Loucy (cell line): Measurements from ENCODE around the gene IL12RB1.

ENCODE experiments used
- H2AFZ ChIP-seq: fragments of 200-600 bp; sonication (generic); 2 replicates; pipeline ENCODE4 v1.6.0; 2016; ENCODE audit warnings: antibody characterized with exemption, mild to moderate bottlenecking, low read length, moderate library complexity
- H3F3A ChIP-seq: fragments of 200-600 bp; 2 replicates; pipeline ENCODE4 v1.6.0; 2016; ENCODE audit warnings: antibody characterized with exemption, low read depth, mild to moderate bottlenecking
- H3K27me3 ChIP-seq: fragments of 200-600 bp; sonication (generic); 2 replicates; pipeline ENCODE4 v1.6.1; 2014; ENCODE audit warnings: low read length, mild to moderate bottlenecking; ENCODE audit not compliant: insufficient read depth, poor library complexity, severe bottlenecking
- H3K36me3 ChIP-seq: fragments of 200-600 bp; sonication (generic); 2 replicates; pipeline ENCODE4 v1.6.1; 2016; ENCODE audit warnings: low read length; ENCODE audit not compliant: insufficient read depth
- H3K4me1 ChIP-seq: fragments of 200-600 bp; sonication (generic); 2 replicates; pipeline ENCODE4 v1.5.1; 2014; ENCODE audit warnings: low read length, mild to moderate bottlenecking; ENCODE audit not compliant: insufficient read depth, poor library complexity, severe bottlenecking
- H3K4me2 ChIP-seq: fragments of 200-600 bp; sonication (generic); 2 replicates; pipeline ENCODE4 v1.6.0; 2014; ENCODE audit warnings: antibody characterized with exemption, low read length, low read depth, mild to moderate bottlenecking; ENCODE audit not compliant: poor library complexity, severe bottlenecking
- H3K4me3 ChIP-seq: fragments of 200-600 bp; sonication (generic); 2 replicates; pipeline ENCODE4 v1.5.1; 2014; ENCODE audit warnings: low read length, mild to moderate bottlenecking, mixed read lengths; ENCODE audit not compliant: poor library complexity, severe bottlenecking
- H3K79me2 ChIP-seq: fragments of 200-600 bp; sonication (generic); 2 replicates; pipeline ENCODE4 v1.6.1; 2014; ENCODE audit warnings: low read length; ENCODE audit not compliant: insufficient read depth
- H3K9ac ChIP-seq: fragments of 200-600 bp; sonication (generic); 2 replicates; pipeline ENCODE4 v1.6.0; 2014; ENCODE audit warnings: mild to moderate bottlenecking, low read depth, low read length, moderate library complexity; ENCODE audit not compliant: poor library complexity, severe bottlenecking
- H3K9me2 ChIP-seq: fragments of 200-600 bp; sonication (generic); replicated peaks from 2 replicates; pipeline ENCODE4 v1.6.1; 2016; ENCODE audit warnings: low read depth, low read length, mixed read lengths
- H3K9me3 ChIP-seq: fragments of 200-600 bp; sonication (generic); 2 replicates; pipeline ENCODE4 v1.6.1; 2014; ENCODE audit warnings: mild to moderate bottlenecking, antibody characterized with exemption, low read length, low read depth; ENCODE audit not compliant: insufficient read depth
- H4K20me1 ChIP-seq: fragments of 200-600 bp; sonication (generic); 2 replicates; pipeline ENCODE4 v1.6.0; 2014; ENCODE audit warnings: antibody characterized with exemption, low read length, mild to moderate bottlenecking; ENCODE audit not compliant: insufficient read depth, poor library complexity, severe bottlenecking
- EZH2phosphoT487 ChIP-seq: fragments of 200-600 bp; IDR thresholded peaks from 2 replicates; pipeline ENCODE4 v1.6.1; 2018; ENCODE audit warnings: antibody characterized with exemption, mild to moderate bottlenecking, moderate library complexity, borderline replicate concordance
- TF ChIP-seq, protein P1 (sequence below): fragments of 200-600 bp; sonication (generic); conservative IDR thresholded peaks from 2 replicates; pipeline ENCODE4 v1.5.1; 2014; ENCODE audit warnings: mild to moderate bottlenecking, antibody characterized with exemption, low read length

The IL12RB1 gene

DNA sequence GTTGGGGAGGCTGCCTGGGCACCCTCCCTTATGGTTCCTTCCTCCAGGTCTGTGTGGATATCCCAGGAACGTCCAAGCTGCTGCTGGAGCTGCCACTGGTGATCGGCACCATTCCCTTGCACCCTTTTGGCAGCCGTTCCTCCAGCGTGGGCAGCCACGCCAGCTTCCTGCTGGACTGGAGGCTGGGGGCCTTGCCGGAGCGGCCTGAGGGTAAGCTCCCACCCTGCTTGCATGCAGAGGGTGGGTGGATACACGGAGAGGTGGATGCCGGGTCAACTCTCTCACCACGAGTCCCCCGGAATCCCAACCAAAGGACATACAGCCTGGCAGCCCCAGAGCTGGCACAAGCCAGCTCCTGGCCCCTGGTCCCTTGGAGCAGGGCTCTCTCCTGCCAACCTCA lies 76.6 kb downstream of the IL12RB1 start:
- Histone ChIP-seq H3F3A (no peaks in the 10 kb centered on the region), H3K27me3 (no peaks in the 10 kb centered on the region), H3K79me2 (no peaks in the 10 kb centered on the region; the same call in 1 of the 2 replicates), H3K9me3 (no peaks in the 10 kb centered on the region), H2AFZ (no peak overlapping the region), H3K4me3 (no peak overlapping the region), H3K36me3 (peaks cover 33% of the 10 kb centered on the region; the same call in 1 of the 2 replicates), H3K4me2 (no peak overlapping the region), H3K9me2 (no peaks in the 10 kb centered on the region), H4K20me1 (peaks cover 8% of the 10 kb centered on the region), H3K9ac (no peak overlapping the region), H3K4me1 (peaks cover 8% of the 10 kb centered on the region)
- TF ChIP-seq, protein P1, sequence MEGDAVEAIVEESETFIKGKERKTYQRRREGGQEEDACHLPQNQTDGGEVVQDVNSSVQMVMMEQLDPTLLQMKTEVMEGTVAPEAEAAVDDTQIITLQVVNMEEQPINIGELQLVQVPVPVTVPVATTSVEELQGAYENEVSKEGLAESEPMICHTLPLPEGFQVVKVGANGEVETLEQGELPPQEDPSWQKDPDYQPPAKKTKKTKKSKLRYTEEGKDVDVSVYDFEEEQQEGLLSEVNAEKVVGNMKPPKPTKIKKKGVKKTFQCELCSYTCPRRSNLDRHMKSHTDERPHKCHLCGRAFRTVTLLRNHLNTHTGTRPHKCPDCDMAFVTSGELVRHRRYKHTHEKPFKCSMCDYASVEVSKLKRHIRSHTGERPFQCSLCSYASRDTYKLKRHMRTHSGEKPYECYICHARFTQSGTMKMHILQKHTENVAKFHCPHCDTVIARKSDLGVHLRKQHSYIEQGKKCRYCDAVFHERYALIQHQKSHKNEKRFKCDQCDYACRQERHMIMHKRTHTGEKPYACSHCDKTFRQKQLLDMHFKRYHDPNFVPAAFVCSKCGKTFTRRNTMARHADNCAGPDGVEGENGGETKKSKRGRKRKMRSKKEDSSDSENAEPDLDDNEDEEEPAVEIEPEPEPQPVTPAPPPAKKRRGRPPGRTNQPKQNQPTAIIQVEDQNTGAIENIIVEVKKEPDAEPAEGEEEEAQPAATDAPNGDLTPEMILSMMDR: no peak
- TF ChIP-seq EZH2phosphoT487: no peak

DNA sequence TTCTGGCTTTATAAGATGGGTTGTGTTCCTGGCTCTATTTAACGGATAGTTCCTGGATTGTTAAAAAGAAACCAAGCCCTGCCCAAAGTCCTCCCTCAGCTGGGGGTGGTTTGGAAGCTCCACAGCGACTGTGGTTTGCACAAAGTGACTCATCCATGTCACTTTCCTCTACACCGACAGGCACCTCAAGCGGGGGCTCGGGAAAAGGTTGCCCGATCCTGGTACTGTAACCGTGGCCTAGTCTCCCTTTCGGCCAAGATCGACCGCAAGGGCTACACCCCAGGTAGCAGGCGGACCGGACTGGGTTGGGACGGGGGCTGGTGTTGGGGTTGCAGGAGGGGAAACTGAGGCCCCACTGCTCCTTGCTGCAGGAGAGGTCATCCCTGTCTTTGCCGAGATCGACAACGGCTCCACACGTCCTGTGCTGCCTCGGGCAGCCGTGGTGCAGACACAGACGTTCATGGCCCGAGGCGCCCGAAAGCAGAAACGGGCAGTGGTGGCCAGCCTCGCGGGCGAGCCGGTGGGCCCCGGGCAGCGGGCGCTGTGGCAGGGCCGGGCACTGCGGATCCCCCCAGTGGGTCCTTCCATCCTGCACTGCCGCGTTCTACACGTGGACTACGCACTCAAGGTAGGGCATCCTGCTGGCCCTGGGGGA lies 77.2 kb downstream of the IL12RB1 start:
- Histone ChIP-seq H3K9me3 (no peaks in the 10 kb centered on the region), H3K4me2 (no peak overlapping the region), H3K9me2 (no peaks in the 10 kb centered on the region), H2AFZ (no peak overlapping the region), H3K36me3 (peaks cover 33% of the 10 kb centered on the region; the same call in 1 of the 2 replicates), H3K27me3 (no peaks in the 10 kb centered on the region), H3F3A (no peaks in the 10 kb centered on the region), H3K79me2 (no peaks in the 10 kb centered on the region; the same call in 1 of the 2 replicates), H4K20me1 (peaks cover 8% of the 10 kb centered on the region), H3K9ac (no peak overlapping the region), H3K4me3 (no peak overlapping the region), H3K4me1 (peaks cover 8% of the 10 kb centered on the region)
- TF ChIP-seq, protein P1: no peak
- TF ChIP-seq EZH2phosphoT487: no peak
